Measurements from ENCODE around the gene BSCL2.

GRCh38 chr11:62706850-62707247 lies 375 bp downstream of the BSCL2 start:
- TF ChIP-seq CTCF (IDR thresholded peaks at IDR 0.05) (no peak), POLR2A (IDR thresholded peaks at IDR 0.05) (no peak)

Measured in gastroesophageal sphincter (tissue), 3 donors.